ENCODE data around the gene ARG1.

GRCh38 chr6:131581523-131581922 is 8.5 kb downstream of the ARG1 start:
- TF ChIP-seq POLR2A (IDR thresholded peaks at IDR 0.05) (no peak), CTCF (IDR thresholded peaks at IDR 0.05) (no peak), EP300 (IDR thresholded peaks at IDR 0.05) (no peak)
